GM21423 (cell line): ENCODE data around the gene XYLB.
"Not testable (repeated sequence)": the region's sequence is repeated elsewhere in the genome, so short reads cannot be mapped to it uniquely, and the experiment has no call there.

Source experiments
- ATAC-seq: cut with Tn5 transposase; IDR thresholded peaks from one replicate; pipeline ENCODE4 v1.9.1; 2021; ENCODE audit warnings: mild to moderate bottlenecking, moderate library complexity; ENCODE audit not compliant: unreplicated experiment

XYLB gene

GRCh38 chr3:38386992-38387750 lies 40.6 kb downstream of the XYLB start:
- no peak for ATAC-seq

DNA sequence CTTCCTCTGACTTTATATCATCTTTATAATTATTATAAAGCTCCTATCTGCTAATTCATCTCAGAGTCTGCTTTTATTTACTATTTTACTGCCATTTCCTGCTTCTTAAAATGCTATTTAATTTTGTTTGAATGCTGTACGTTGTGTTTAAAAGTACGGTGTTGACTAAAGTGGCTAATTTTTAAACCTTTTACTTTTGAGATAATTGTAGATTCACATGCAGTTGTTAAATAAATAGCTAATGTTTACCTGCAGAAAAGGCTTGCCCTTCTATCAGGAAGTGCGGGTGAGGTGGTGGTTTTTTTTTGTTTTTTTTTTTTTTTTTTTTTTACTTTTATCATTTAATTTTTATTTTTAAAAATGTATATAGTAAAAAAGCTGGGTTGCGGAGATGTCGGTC lies 41.3 kb downstream of the XYLB start:
- ATAC-seq, result no peak

GRCh38 chr3:38392604-38393163 lies 46.1 kb downstream of the XYLB start:
- no peak for ATAC-seq

GRCh38 chr3:38396239-38396638 lies 49.7 kb downstream of the XYLB start:
- no peak for ATAC-seq

DNA sequence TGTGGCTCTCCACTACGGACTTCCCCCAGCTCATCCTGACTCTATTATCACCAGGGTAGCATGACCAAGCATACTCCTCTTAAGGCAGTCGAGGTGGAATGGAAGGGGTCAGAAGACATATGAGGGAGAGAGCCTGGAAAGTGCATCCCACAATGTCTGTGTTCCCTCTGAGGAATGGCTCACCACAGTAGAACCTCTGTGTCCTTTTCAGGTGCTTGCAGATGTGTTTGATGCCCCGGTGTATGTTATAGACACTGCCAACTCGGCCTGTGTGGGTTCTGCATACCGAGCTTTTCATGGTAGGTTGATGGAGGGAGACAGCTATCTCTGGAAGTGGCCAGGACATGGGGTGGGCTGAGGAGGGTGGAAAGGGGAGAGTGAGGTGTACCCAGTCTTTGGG lies 50.3 kb downstream of the XYLB start:
- ATAC-seq, result no peak

DNA sequence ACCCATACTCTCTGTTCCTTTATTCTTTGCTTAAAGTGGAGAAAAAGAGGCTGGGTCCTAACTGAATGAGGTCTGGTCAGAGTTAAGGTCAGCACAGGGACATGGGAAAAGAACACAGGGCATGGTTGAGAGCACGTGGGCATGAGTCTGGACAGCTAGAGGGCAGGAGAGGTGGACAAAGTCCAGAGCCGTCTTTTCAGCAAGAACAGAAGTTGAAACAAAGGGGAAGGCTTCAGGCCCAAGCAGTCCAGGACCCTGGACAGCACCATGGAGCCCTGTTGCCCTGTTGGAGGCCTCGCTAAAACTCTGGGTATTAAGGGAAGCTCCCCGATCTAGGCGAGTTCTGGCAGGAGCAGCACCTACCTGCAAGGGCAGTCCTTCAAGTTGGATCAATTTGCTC lies 50.7 kb downstream of the XYLB start:
- no peak for ATAC-seq

- no peak for ATAC-seq
Measured at GRCh38 chr3:38401246-38401962, 54.8 kb downstream of the XYLB start.

- ATAC-seq, result no peak
Measured at GRCh38 chr3:38404286-38404685, 57.7 kb downstream of the XYLB start.

- no peak for ATAC-seq
Measured at GRCh38 chr3:38411591-38411990, 65.0 kb downstream of the XYLB start.

GRCh38 chr3:38420758-38421157 lies 74.2 kb downstream of the XYLB start:
- ATAC-seq, result not testable (repeated sequence)

DNA sequence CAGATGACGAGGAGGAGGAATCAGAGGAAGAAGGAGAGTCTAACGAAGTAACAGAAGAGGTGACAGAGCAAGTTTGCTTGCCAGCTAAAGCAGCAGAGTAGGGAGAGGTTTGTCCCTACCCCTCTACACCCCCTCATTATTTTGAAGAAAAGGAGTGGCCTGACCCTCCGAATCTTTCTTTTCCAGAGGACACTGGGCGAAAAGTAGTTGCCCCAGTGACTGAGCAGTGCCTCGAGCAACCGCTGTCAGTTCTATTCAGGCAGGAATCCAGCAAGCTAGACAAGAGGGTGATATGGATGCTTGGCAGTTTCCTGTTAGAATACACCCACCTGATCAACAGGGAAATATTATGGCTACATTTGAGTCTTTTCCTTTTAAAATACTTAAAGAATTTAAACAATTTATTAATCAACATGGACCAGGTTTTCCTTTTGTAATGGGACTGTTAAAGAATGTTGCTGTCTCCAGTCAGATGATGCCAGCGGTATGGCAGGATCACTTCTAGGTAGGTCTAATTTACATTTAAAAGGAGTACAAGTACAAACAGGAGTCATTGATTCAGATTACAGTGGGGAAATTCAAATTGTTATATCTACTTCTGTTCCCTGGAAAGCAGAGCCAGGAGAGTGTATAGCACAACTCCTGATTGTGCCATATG lies 75.2 kb downstream of the XYLB start:
- no peak for ATAC-seq

- ATAC-seq, result not testable (repeated sequence)
Measured at GRCh38 chr3:38426798-38427426, 80.3 kb downstream of the XYLB start.

DNA sequence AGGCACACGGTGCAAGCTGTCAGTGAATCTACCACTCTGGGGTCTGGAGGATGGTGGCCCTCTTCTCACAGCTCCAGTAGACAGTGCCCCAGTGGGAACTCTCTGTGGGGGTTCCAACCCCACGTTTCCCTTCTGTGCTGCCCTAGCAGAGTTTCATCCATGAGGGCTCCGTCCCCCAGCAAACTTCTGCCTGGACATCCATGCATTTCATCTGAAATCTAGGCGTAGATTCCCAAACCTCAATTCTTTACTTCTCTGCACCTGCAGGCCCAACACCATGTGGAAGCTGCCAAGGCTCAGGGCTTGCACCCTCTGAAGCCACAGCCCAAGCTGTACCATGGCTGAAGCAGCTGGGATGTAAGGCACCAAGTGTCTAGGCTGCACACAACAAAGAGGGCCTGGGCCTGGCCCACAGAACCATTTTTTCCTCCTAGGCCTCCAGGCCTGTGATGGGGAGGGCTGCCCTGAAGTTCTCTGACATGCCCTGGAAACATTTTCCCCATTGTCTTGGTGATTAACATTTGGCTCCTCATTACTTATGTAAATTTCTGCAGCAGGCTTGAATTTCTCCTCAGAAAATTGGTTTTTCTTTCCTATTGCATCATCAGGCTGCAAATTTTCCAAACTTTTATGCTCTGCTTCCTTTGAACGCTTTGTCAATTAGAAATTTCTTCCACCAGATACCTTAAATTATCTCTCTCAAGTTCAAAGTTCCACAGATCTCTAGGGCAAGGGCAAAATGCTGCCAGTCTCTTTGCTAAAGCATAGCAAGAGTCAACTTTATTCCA lies 86.5 kb downstream of the XYLB start:
- not testable (repeated sequence) for ATAC-seq

GRCh38 chr3:38433661-38434060 lies 87.1 kb downstream of the XYLB start:
- ATAC-seq, result not testable (repeated sequence)

DNA sequence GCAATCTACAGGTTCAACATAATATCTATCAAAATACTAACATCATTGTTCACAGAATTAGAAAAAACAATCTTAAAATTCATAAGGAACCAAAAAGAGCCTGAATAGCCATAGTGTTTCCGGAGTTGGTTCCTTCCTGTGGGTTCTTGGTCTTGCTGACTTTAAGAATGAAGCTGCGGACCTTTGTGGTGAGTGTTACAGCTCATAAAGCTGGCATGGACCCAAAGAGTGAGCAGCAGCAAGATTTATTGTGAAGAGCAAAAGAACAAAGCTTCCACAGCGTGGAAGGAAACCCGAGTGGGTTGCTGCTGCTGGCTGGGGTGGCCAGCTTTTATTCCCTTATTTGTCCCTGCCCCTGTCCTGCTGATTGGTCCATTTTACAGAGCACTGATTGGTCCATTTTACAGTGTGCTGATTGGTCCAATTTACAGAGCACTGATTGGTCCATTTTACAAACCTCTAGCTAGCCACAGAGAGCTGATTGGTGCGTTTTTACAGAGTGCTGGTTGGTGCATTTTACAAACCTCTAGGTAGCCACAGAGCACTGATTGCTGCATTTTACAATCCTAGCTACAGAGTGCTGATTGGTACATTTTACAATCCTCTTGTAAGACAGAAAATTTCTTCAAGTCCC lies 92.0 kb downstream of the XYLB start:
- ATAC-seq, result not testable (repeated sequence)

DNA sequence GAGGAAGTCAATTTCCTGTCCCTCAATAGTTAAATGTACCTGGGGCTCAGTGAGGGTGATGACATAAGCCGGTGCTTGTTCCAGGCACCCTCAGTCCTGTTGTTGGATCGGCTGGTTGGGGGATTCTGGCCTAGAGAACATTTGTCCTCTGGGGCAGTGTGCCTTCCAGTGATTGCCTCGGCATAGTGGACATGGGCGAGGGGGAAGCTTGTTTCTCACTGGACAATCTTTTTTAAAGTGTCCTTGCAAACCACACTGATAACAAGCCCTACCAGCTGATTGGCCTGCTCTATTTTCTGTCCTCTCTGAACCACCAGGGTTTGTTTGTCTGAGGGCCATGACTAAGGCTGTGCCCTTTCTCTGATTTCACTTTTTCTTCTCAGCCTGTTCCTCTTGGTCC lies 96.6 kb downstream of the XYLB start:
- not testable (repeated sequence) for ATAC-seq

DNA sequence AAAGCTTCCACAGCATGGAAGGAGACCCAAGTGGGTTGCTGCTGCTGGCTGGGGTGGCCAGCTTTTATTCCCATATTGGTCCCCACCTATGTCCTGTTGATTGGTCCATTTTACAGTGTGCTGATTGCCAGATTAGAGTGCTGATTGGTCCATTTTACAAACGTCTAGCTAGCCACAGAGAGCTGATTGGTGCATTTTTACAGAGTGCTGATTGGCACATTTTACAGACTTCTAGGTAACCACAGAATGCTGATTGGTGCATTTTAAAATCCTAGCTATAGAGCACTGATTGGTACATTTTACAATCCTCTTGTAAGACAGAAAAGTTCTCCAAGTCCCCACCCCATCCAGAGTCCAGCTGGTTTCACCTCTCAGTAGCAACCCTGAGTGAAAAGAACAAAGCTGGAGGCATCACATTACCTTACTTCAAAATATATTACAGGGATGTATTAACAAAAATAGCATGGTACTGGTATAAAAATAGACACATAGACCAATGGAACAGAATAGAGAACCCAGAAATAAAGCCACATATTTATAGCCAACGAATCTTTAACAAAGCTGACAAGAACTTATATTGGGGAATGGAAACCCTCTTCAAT lies 99.6 kb downstream of the XYLB start:
- ATAC-seq, result no peak

DNA sequence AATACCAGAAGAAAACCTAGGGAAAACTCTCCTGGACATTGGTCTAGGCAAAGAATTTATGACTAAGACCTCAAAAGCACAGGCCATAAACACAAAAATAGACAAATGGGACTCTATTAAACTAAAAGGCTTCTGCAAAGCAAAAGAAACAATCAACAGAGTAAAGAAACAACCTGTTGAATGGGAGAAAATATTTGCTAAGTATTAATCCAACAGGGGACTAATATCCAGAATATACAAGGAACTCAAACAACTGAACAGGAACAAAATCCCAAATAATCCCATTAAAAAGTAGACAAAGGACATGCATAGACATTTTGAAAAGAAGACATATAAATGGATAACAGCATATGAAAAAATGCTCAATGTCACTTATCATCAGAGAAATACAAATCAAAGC lies 100.2 kb downstream of the XYLB start:
- no peak for ATAC-seq

GRCh38 chr3:38450853-38451252 lies 104.3 kb downstream of the XYLB start:
- ATAC-seq, result no peak
